Measurements from ENCODE around the gene RBM22. TPM values are rescaled to one million over a fixed set of nuclear protein-coding genes. Genes with fewer than 3 reads are reported as not detected.
A peak's percentile ranks its signal among the peaks of the same experiment; 100 is the strongest.

The RBM22 gene
- total RNA-seq, 1 experiment from 2014 or later, result 34.0 TPM

- TF ChIP-seq, protein P1, sequence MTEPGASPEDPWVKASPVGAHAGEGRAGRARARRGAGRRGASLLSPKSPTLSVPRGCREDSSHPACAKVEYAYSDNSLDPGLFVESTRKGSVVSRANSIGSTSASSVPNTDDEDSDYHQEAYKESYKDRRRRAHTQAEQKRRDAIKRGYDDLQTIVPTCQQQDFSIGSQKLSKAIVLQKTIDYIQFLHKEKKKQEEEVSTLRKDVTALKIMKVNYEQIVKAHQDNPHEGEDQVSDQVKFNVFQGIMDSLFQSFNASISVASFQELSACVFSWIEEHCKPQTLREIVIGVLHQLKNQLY (CRISPR knock-in tag; IDR thresholded peaks at IDR 0.05), result no peak
- TF ChIP-seq, protein P2, sequence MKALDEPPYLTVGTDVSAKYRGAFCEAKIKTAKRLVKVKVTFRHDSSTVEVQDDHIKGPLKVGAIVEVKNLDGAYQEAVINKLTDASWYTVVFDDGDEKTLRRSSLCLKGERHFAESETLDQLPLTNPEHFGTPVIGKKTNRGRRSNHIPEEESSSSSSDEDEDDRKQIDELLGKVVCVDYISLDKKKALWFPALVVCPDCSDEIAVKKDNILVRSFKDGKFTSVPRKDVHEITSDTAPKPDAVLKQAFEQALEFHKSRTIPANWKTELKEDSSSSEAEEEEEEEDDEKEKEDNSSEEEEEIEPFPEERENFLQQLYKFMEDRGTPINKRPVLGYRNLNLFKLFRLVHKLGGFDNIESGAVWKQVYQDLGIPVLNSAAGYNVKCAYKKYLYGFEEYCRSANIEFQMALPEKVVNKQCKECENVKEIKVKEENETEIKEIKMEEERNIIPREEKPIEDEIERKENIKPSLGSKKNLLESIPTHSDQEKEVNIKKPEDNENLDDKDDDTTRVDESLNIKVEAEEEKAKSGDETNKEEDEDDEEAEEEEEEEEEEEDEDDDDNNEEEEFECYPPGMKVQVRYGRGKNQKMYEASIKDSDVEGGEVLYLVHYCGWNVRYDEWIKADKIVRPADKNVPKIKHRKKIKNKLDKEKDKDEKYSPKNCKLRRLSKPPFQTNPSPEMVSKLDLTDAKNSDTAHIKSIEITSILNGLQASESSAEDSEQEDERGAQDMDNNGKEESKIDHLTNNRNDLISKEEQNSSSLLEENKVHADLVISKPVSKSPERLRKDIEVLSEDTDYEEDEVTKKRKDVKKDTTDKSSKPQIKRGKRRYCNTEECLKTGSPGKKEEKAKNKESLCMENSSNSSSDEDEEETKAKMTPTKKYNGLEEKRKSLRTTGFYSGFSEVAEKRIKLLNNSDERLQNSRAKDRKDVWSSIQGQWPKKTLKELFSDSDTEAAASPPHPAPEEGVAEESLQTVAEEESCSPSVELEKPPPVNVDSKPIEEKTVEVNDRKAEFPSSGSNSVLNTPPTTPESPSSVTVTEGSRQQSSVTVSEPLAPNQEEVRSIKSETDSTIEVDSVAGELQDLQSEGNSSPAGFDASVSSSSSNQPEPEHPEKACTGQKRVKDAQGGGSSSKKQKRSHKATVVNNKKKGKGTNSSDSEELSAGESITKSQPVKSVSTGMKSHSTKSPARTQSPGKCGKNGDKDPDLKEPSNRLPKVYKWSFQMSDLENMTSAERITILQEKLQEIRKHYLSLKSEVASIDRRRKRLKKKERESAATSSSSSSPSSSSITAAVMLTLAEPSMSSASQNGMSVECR (CRISPR knock-in tag; IDR thresholded peaks at IDR 0.05; ENCODE audit: borderline replicate concordance), result peak; percentile 46; the same call in 1 of the 2 replicates
- 0 out of 2 replicates have a peak, but pooled peaks have one; percentile 56 for TF ChIP-seq CBFB (CRISPR knock-in tag; IDR thresholded peaks at IDR 0.05; ENCODE audit: low read depth)
- no peak; the same call in 1 of the 2 replicates for TF ChIP-seq ETV6 (CRISPR knock-in tag; IDR thresholded peaks at IDR 0.05)
- no peak for TF ChIP-seq CREB1 (CRISPR knock-in tag; IDR thresholded peaks at IDR 0.05)
- no peak for TF ChIP-seq RELA (CRISPR knock-in tag; IDR thresholded peaks at IDR 0.05; ENCODE audit: borderline replicate concordance)
- peak; percentile 43; the same call in 1 of the 2 replicates for TF ChIP-seq ESRRA (CRISPR knock-in tag; IDR thresholded peaks at IDR 0.05; ENCODE audit: borderline replicate concordance)
- TF ChIP-seq, protein P3, sequence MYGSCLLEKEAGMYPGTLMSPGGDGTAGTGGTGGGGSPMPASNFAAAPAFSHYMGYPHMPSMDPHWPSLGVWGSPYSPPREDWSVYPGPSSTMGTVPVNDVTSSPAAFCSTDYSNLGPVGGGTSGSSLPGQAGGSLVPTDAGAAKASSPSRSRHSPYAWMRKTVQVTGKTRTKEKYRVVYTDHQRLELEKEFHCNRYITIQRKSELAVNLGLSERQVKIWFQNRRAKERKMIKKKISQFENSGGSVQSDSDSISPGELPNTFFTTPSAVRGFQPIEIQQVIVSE (CRISPR knock-in tag; IDR thresholded peaks at IDR 0.05; ENCODE audit: borderline replicate concordance), result no peak
- TF ChIP-seq, protein P4, sequence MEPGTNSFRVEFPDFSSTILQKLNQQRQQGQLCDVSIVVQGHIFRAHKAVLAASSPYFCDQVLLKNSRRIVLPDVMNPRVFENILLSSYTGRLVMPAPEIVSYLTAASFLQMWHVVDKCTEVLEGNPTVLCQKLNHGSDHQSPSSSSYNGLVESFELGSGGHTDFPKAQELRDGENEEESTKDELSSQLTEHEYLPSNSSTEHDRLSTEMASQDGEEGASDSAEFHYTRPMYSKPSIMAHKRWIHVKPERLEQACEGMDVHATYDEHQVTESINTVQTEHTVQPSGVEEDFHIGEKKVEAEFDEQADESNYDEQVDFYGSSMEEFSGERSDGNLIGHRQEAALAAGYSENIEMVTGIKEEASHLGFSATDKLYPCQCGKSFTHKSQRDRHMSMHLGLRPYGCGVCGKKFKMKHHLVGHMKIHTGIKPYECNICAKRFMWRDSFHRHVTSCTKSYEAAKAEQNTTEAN (CRISPR knock-in tag; IDR thresholded peaks at IDR 0.05), result 0 out of 2 replicates have a peak, but pooled peaks have one; percentile 78
- TF ChIP-seq AR (CRISPR knock-in tag; IDR thresholded peaks at IDR 0.05), result no peak
- TF ChIP-seq E2F1 (CRISPR knock-in tag; IDR thresholded peaks at IDR 0.05), result no peak
- no peak for TF ChIP-seq ELF4 (CRISPR knock-in tag; IDR thresholded peaks at IDR 0.05; ENCODE audit: low read depth)
- TF ChIP-seq, protein P5, sequence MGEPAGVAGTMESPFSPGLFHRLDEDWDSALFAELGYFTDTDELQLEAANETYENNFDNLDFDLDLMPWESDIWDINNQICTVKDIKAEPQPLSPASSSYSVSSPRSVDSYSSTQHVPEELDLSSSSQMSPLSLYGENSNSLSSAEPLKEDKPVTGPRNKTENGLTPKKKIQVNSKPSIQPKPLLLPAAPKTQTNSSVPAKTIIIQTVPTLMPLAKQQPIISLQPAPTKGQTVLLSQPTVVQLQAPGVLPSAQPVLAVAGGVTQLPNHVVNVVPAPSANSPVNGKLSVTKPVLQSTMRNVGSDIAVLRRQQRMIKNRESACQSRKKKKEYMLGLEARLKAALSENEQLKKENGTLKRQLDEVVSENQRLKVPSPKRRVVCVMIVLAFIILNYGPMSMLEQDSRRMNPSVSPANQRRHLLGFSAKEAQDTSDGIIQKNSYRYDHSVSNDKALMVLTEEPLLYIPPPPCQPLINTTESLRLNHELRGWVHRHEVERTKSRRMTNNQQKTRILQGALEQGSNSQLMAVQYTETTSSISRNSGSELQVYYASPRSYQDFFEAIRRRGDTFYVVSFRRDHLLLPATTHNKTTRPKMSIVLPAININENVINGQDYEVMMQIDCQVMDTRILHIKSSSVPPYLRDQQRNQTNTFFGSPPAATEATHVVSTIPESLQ (CRISPR knock-in tag; IDR thresholded peaks at IDR 0.05), result no peak
- 0 out of 2 replicates have a peak, but pooled peaks have one; percentile 44 for TF ChIP-seq ATF1 (CRISPR knock-in tag; IDR thresholded peaks at IDR 0.05)
- TF ChIP-seq MXD4 (CRISPR knock-in tag; IDR thresholded peaks at IDR 0.05; ENCODE audit: borderline replicate concordance), result no peak
- TF ChIP-seq, protein P6, sequence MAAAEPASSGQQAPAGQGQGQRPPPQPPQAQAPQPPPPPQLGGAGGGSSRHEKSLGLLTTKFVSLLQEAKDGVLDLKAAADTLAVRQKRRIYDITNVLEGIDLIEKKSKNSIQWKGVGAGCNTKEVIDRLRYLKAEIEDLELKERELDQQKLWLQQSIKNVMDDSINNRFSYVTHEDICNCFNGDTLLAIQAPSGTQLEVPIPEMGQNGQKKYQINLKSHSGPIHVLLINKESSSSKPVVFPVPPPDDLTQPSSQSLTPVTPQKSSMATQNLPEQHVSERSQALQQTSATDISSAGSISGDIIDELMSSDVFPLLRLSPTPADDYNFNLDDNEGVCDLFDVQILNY (CRISPR knock-in tag; IDR thresholded peaks at IDR 0.05), result peak; percentile 97
- no peak for TF ChIP-seq ATF3 (CRISPR knock-in tag; conservative IDR thresholded peaks at IDR 0.05)
- no peak for TF ChIP-seq FOXJ3 (CRISPR knock-in tag; IDR thresholded peaks at IDR 0.05; ENCODE audit: borderline replicate concordance)
- no peak for TF ChIP-seq CREM (CRISPR knock-in tag; IDR thresholded peaks at IDR 0.05)
- TF ChIP-seq ZNF671 (CRISPR knock-in tag; IDR thresholded peaks at IDR 0.05), result no peak
- TF ChIP-seq ZNF416 (CRISPR knock-in tag; IDR thresholded peaks at IDR 0.05), result no peak
Measured at GRCh38 chr5:150656191-150657132, 44.4 kb downstream of the RBM22 start (continued).

Data from WTC11 (cell line).